SU-DHL-6 (cell line): ENCODE results near the gene GRAMD1B.

ENCODE experiments used
- CTCF ChIP-seq: fragments of 200-600 bp; sonication (generic); IDR thresholded peaks from one replicate; pipeline ENCODE4 v1.5.1; 2017; ENCODE audit warnings: antibody characterized with exemption, mild to moderate bottlenecking, low read length, moderate library complexity; ENCODE audit not compliant: insufficient read depth, poor library complexity, severe bottlenecking
- EZH2phosphoT487 ChIP-seq: fragments of 200-600 bp; sonication (generic), shearing (Covaris generic); conservative IDR thresholded peaks from 2 replicates; pipeline ENCODE4 v1.6.1; 2018; ENCODE audit warnings: mild to moderate bottlenecking, antibody characterized with exemption, low read length, moderate library complexity, mixed read lengths

- TF ChIP-seq CTCF (no peak), EZH2phosphoT487 (no peak)
These were observed 23.5 kb upstream of the GRAMD1B start for GRCh38 chr11:123406441-123407129.
